Measurements from ENCODE around the gene ELP4. TPM values are rescaled to one million over a fixed set of nuclear protein-coding genes. Genes with fewer than 3 reads are reported as not detected.
"Not testable (repeated sequence)": the region's sequence is repeated elsewhere in the genome, so short reads cannot be mapped to it uniquely, and the experiment has no call there.

The ELP4 gene
- polyA plus RNA-seq, 3 donors = 7.4 to 9.0 (median 8.4) TPM

DNA sequence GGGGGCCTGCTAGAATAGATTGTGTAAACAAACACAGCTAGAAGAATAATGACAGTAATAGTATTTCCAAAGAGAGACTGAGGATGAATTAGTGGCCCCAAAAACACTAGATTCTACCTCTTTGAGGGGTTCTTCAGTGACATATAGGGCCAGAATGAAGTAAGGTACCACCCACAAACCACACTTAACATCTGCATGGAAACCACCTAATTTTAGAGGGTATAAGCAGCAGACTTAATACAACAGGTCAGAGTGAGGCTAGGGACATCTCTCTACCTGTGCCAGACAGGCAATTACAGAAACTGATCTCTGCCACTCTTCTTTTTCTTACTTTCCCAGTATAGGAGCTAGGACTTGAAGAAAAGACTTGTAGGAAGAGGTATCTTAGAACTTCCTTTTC, 20.1 kb downstream of the ELP4 start:
- no peak overlapping the region for H3K27ac ChIP-seq (ENCODE audit: low read depth, low read length)

DNA sequence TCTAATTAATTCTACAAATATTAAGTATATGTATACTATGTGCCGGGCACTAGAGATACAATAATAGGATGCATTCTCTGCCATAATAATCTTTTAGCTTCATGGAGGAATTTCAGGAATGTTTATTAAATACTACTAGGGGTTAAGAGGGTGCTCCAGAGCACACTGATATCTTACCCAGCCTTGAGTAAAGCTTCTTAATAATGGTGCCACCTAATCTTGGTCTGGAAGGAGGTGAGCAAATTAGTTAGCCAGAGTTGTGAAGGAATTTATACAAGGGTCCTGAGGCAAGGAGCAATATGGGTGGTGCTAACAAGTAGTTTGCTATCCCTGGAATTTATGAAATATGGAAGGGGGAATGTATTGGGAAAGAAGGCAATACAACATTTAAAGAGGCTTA, 21.7 kb downstream of the ELP4 start:
- no peak overlapping the region for H3K27ac ChIP-seq (ENCODE audit: low read depth, low read length)
- WGBS, 3 donors = 94 to 100% (median 98%) methylated on average over 1 of the region's 1 CpG

DNA sequence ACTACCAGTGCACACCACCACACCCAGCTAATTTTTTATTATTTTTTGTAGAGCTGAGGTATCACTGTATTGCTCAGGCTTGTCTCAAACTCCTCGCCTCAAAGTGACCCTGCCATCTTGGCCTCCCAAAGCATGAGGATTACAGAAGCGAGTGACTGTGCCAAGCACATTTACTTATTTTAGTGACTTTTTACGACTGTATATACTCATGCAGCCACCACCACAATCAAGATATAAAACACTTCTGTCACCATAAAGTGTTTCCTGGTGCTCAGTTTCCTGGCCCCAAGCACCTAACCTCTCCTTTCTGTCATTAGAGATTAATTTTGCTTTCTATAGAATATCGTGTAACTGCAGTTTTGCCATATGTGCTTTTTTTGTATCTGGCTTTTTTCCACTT, 25.9 kb downstream of the ELP4 start:
- 77 to 93% (median 83%) methylated on average over 4 of the region's 4 CpGs for WGBS, 3 donors
- H3K27ac ChIP-seq (ENCODE audit: low read depth, low read length) = no peak overlapping the region

DNA sequence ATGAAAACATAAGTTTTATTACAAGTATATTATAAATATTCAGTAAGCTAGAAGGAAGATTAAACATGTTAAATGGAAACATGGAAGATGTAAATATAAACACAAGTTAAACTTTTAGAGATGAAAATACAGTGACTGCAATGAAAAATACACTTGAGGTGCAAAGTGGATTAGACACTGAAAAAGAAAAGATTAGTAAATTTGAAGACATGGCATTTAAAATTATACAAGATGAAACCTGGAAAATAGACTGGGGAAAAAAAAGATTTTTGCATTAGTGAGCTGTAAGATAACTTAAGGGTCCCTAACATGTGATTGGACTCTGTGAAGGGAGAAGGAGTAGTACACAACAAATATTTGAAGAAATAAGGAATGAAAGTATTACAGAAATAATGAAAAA, 33.3 kb downstream of the ELP4 start:
- no peak overlapping the region for H3K27ac ChIP-seq (ENCODE audit: low read depth, low read length)

DNA sequence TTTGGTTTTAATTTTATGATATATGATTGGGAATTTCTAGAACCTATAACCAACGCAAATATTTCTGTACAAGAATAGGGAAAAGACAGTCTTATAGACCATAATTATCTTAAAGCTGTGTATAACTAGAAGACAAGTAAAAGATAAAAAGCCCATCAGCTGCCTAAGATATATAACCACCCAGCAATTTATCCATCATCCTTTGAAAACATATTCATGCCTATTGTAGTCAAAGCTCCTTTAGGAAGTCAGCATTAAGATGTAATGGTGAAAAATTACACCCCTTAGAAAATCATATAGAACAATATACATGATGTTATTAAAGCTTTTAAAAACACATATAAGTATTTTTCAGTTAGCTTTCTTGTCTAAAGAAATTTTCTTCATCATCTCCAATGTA, 46.4 kb downstream of the ELP4 start:
- WGBS, 3 donors = 90 to 100% (median 93%) methylated on average over 1 of the region's 1 CpG

DNA sequence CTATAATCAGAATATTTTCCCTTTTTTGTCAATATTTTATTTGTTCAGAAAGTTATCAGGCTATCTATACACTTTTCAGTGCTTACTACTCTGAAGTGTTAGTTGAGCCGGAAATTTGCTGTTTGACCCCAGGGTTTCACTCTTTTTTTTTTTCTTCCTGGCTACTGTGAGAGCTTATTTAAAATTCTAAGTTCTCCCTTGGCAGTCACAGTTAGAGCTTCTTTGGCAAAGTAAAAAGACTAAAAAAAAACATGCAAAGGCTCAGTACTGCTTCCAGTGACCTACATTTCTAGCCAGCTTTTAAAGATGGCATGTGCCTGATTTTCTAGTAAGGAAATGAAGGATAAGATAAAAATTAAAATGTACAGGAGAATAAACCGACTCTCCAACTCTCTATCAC, 48.4 kb downstream of the ELP4 start:
- H3K27ac ChIP-seq (ENCODE audit: low read depth, low read length) = no peak overlapping the region

More for the DNA sequence above, 46.4 kb downstream of the ELP4 start:
- H3K27ac ChIP-seq (ENCODE audit: low read depth, low read length) = no peak overlapping the region

DNA sequence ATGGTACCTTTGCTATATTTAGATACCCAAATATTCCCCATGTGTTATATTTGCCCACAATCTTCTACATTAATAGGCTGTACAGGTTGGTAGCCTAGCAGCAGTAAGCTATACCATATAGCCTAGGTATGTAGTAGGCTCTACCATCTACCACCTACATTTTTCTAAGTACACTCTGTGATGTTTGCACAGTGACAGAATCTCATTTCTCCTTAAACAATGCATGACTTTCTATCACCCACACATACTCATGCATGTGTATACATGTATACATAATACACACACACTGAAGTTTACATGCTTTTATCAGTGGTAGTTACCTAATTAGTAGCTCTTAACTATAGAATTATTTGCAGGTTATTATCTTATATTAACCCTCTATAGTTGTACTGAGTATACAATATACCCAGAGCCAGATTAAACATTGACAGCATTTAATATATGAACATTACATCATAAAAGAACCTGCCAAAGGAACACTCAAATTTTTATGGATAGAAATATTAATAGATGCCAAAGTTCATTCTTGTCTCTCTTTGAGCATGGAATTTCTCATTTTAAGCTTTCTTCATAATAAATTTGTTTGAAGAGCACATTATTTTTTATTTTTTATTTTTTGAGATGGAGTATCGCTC, 51.4 kb downstream of the ELP4 start:
- 98 to 100% (median 100%) methylated on average over 1 of the region's 1 CpG for WGBS, 3 donors

More for the DNA sequence above, 48.4 kb downstream of the ELP4 start:
- WGBS, 3 donors = 44 to 51% (median 50%) methylated on average over 2 of the region's 2 CpGs

DNA sequence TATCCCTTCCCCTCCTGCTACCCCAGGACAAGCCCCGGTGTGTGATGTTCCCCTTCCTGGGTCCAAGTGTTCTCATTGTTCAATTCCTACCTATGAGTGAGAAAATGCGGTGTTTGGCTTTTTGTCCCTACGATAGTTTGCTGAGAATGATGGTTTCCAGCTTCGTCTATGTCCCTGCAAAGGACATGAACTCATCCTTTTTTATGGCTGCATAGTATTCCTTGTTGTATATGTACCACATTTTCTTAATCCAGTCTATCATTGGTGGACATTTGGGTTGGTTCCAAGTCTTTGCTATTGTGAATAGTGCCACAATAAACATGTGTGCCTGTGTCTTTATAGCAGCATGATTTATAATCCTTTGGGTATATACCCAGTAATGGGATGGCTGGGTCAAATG, 55.0 kb downstream of the ELP4 start:
- WGBS, 3 donors = 95 to 99% (median 98%) methylated on average over 4 of the region's 4 CpGs
- H3K27ac ChIP-seq (ENCODE audit: low read depth, low read length) = not testable (repeated sequence)

More for the DNA sequence above, 51.4 kb downstream of the ELP4 start:
- H3K27ac ChIP-seq (ENCODE audit: low read depth, low read length) = no peak overlapping the region

DNA sequence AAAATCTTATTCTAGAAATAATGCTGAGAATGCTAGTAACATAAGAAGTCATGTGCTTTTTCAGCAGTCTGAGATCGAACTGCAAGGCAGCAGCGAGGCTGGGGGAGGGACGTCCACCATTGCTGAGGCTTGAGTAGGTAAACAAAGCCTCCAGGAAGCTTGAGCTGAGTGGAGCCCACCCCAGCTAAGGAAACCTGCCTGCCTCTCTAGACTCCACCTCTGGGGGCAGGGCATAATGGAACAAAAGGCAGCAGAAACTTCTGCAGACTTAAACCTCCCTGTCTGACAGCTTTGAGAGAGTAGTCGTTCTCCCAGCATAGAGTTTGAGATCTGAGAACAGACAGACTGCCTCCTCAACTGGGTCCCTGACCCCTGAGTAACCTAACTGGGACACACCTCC, 64.6 kb downstream of the ELP4 start:
- H3K27ac ChIP-seq (ENCODE audit: low read depth, low read length) = not testable (repeated sequence)
- 78 to 91% (median 86%) methylated on average over 4 of the region's 4 CpGs for WGBS, 3 donors

DNA sequence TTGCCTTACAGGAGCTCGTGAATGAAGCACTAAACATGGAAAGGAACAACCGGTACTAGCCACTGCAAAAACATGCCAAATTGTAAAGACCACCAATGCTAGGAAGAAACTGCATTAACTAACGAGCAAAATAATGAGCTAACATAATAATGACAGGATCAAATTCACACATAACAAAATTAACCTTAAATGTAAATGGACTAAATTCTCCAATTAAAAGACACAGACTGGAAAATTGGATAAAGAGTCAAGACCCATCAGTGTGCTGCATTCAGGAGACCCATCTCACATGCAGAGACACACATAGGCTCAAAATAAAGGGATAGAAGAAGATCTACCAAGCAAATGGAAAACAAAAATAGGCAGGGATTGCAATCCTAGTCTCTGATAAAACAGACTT, 66.2 kb downstream of the ELP4 start:
- not testable (repeated sequence) for H3K27ac ChIP-seq (ENCODE audit: low read depth, low read length)
- WGBS, 3 donors = 96 to 98% (median 97%) methylated on average over 3 of the region's 3 CpGs

DNA sequence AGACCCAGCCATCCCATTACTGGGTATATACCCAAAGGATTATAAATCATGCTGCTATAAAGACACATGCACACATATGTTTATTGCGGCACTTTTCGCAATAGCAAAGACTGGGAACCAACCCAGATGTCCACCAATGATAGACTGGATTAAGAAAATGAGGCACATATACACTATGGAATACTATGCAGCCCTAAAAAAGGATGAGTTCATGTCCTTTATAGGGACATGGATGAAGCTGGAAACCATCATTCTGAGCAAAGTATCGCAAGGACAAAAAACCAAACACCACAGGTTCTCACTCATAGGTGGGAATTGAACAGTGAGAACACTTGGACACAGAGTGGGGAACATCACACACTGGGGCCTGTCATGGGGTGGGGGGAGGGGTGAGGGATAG, 69.8 kb downstream of the ELP4 start:
- not testable (repeated sequence) for H3K27ac ChIP-seq (ENCODE audit: low read depth, low read length)
- 98 to 99% (median 99%) methylated on average over 3 of the region's 3 CpGs for WGBS, 3 donors

DNA sequence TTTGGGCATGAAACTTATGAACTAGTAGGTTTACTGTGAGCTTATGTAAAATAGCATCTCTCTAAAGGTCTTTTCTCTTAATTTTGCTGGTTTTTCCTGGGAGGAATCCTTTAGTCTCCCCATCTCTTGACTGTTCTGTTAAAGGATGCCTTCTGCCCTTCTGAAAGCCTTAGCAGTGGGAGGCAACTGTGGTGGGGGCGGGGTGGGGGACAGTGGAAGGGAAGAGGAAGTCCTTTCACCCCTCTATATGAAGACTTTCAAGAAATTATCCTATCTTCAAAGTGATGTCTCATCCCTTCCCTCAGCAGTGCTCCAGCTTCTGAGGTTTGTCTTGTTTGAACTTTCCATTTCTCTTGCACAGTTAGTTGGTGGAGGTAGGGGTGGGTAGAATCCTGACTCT, 73.1 kb downstream of the ELP4 start:
- 76 to 82% (median 78%) methylated on average over 1 of the region's 1 CpG for WGBS, 3 donors
- H3K27ac ChIP-seq (ENCODE audit: low read depth, low read length) = no peak overlapping the region

DNA sequence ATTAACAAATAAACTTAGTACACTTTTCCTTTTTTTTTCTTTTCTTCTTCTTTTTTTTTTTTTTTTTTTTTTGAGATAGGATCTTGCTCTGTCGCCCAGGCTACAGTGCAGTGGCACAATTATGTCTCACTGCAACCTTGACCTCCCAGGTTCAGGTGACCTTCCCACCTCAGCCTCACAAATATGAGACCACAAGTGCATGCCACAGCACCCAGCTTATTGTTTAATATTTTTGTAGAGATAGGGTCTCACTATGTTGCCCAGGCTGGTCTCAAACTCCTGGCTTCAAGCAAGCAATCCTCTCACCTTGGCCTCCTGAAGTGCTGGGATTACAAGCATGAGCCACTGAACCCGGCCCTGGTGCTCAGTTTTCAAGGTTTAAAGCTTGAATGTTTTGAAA, 88.9 kb downstream of the ELP4 start:
- 93 to 97% (median 95%) methylated on average over 2 of the region's 2 CpGs for WGBS, 3 donors

DNA sequence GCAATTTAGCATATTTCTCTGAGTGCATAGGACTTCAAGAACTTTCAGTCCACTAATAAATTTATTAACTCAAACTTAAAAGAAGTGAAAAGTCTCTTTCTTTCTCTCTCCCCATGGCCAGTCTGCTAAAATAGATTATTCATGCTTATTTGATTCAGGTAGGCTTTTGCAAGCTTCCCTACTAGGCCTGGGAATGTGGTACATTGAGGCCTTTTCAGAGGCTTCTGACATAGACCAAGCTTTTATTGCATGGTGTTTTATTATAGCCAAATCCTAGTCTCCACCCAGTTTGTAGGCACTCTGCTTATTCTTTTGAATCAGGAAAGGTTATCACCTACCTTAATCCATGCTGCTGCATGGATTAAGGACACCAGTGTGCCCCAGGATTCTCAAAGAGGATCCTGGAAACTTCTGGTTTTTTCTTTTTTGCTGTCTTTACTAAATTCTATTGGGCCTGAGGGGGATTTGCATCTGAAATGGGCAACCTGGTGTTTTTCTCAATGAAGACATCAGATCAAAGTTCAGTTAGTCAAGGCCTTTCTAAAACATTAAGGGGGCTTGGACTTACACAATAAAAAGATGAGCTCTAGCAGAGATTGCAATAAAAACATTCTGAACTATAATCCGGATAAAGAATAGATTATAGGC, 92.2 kb downstream of the ELP4 start:
- 94 to 100% (median 98%) methylated on average over 1 of the region's 1 CpG for WGBS, 3 donors
- H3K27ac ChIP-seq (ENCODE audit: low read depth, low read length) = no peak overlapping the region

More for the DNA sequence above, 88.9 kb downstream of the ELP4 start:
- no peak overlapping the region for H3K27ac ChIP-seq (ENCODE audit: low read depth, low read length)

DNA sequence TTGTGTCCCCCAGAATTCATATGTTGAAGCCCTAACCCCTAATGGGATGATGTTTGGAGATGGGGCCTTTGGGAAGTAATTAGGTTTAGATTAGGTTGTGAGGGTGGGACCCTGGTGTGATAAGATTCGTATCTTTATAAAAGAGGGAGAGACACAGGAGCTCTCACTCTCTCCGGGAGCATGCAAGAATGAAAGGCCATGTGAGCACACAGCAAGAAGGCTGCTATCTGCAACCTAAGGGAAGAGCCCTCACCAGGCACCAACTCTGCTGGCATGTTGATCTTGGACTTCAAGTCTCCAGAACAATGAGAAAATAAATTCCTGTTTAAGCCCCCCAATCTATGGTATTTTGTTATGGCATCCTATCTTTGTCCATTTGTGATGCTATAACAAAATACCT, 97.3 kb downstream of the ELP4 start:
- H3K27ac ChIP-seq (ENCODE audit: low read depth, low read length) = no peak overlapping the region
- 91 to 97% (median 96%) methylated on average over 2 of the region's 2 CpGs for WGBS, 3 donors

DNA sequence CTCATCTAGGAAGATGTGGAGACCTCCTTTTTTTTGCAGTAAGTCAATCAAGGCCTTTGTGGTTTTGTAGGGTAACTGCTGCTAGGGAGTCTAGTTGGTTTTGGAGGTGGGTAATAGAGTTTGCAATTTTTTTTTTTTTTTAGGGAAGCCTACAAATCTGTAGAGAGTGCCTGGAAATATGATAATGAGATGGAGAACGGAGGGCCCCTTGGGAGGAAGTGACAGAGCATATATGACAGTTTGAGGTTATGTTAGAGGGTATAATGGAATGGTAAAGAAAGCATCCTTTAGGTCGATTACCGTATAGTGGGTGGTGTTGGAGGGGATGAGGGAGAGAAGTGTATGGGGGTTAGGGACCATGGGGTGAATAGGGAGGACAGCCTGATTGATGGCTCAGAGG, 98.3 kb downstream of the ELP4 start:
- WGBS, 3 donors = 84 to 91% (median 88%) methylated on average over 3 of the region's 3 CpGs
- no peak overlapping the region for H3K27ac ChIP-seq (ENCODE audit: low read depth, low read length)

DNA sequence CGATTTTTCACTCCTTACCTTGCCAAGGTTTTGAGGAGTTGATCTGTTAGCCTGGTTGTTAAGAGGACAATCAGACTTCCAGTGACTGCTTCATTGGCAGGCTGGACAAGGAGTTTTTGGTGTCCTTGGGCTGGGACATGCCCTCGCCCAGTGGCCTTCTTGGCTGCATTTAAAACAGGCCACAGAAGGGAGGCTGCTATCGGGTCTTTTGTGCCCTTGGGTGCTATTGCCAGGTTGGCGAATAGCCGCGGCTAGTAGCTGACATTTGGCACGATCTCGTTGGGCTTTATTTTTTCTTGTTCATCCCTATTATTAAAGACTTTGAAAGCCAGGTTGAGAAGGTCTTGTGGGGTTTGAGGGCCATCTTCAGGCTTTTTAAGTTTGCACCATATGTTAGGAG, 99.4 kb downstream of the ELP4 start:
- WGBS, 3 donors = 94 to 96% (median 96%) methylated on average over 8 of the region's 8 CpGs

DNA sequence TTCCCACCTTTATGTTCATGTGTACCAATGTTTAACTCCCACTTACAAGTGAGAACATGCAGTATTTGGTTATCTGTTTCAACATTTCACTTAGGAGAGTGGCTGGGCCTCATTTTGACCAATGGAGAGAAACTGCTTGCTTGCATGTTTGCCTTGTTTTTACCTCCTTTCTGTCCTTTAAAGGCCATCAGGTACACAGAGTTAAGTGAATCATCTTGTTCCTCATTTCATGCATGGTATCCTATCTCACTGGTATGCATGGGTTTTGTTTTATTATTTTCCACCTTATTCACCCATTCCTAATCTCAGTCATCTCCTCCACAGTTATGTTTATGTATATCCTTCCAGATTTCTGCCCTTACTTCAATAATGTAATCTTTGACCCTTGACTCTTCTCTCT, 101.0 kb downstream of the ELP4 start:
- H3K27ac ChIP-seq (ENCODE audit: low read depth, low read length) = no peak overlapping the region

More for the DNA sequence above, 99.4 kb downstream of the ELP4 start:
- H3K27ac ChIP-seq (ENCODE audit: low read depth, low read length) = no peak overlapping the region

DNA sequence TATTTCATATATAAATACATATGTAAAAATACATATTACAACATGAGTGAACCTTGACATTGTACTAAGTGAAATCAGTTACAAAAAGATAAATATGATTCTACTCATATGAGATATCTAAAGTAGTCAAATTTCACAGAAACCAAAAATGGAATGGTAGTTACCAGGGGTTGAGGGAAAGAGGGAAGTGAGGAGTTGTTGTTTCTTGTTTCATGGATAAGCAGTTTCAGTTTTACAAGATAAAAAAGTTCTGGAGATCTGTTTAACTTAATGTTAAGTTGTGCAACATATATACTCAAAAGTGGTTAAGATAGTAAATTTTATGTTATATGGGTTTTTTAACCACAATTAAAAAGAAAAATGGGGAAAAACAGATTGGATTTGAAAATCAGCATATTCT, 107.7 kb downstream of the ELP4 start:
- no peak overlapping the region for H3K27ac ChIP-seq (ENCODE audit: low read depth, low read length)

DNA sequence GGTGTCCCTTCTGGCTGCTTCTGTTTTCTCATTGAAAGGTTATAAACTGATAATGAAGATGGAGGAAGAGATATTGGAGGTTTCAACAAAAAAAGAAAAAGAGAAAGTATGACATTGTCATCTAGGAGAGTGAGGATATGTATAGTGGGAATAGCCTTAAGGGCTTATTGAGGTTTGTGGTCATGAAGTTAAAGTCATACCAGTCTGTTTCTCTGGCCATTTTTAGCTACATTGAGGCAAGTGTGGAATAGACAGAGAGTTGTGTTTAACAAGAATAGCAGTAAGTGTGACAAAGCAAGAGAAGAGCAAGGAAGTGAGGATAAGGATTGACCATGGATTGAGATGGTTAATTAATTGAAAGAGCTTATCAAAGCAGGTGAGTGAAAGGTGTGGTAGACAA, 110.4 kb downstream of the ELP4 start:
- no peak overlapping the region for H3K27ac ChIP-seq (ENCODE audit: low read depth, low read length)

DNA sequence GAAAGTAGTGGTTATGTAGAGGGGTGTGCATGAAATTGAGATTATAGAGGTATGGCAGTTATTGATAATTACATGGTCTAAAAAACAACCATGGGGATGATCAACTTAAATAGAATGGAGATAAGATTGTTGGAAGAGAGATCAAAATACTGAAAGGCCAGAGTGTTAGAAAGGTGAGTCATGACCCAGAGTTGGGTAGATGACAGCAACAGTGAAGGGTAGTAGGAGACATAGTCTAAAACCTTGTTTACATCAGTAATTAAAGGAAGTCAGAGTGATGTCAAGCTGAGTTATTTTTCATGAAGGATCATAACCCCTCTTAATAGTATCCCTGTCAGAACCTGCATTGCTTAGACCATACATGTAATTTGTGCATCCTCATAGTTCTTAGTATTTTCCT, 110.9 kb downstream of the ELP4 start:
- no peak overlapping the region for H3K27ac ChIP-seq (ENCODE audit: low read depth, low read length)
